ENCODE measurements around the gene TNNT1. TPM values are rescaled to one million over a fixed set of nuclear protein-coding genes. Genes with fewer than 3 reads are reported as not detected.
A peak's percentile ranks its signal among the peaks of the same experiment; 100 is the strongest.

TNNT1 gene
- total RNA-seq, 4 donors from 2014 or later = 2.5 to 9.3 TPM; not detected in 2

- no peak overlapping the region for H3K27ac ChIP-seq
- no peak for TF ChIP-seq POLR2A (IDR thresholded peaks at IDR 0.05)
- TF ChIP-seq CTCF (IDR thresholded peaks at IDR 0.05) = no peak
- H3K4me3 ChIP-seq = no peak overlapping the region
- no peaks in the 10 kb centered on the region for H3K4me1 ChIP-seq
- no peaks in the 10 kb centered on the region for H3K27me3 ChIP-seq
- DNase-seq = no peak
- intact Hi-C loops (cut with DNase I; ENCODE audit: low total_unique reads) = no loop called here
- no peaks in the 10 kb centered on the region for H3K9me3 ChIP-seq
- no peaks in the 10 kb centered on the region for H3K36me3 ChIP-seq
Observed at GRCh38 chr19:55131421-55131820, 17.6 kb downstream of the TNNT1 start.

- intact Hi-C loops (cut with DNase I; ENCODE audit: low total_unique reads) = loop anchor here (10.0 kb wide), 1 partner anchor 526 kb away; the partner anchor contains the start of genes CCDC106, ZNF580 and ZNF581
- Histone ChIP-seq H3K4me3 (no peak overlapping the region), H3K4me1 (peaks cover 10 to 17% of the 10 kb centered on the region in 2 donors), H3K27ac (no peak overlapping the region), H3K27me3 (no peaks in the 10 kb centered on the region), H3K36me3 (no peaks in the 10 kb centered on the region), H3K9me3 (no peaks in the 10 kb centered on the region)
- no peak for DNase-seq
- TF ChIP-seq POLR2A (IDR thresholded peaks at IDR 0.05) = no peak
- no peak for TF ChIP-seq CTCF (IDR thresholded peaks at IDR 0.05)
Observed at GRCh38 chr19:55119053-55119452, 30.0 kb downstream of the TNNT1 start.

- peak in 1 of 2 donors; percentile 46 for DNase-seq
- Histone ChIP-seq H3K9me3 (no peaks in the 10 kb centered on the region), H3K27ac (peak overlapping the region; percentile 78 to 100), H3K36me3 (no peaks in the 10 kb centered on the region), H3K4me3 (peak overlapping the region; percentile 48 to 75), H3K4me1 (peaks cover 13 to 20% of the 10 kb centered on the region in 2 donors), H3K27me3 (no peaks in the 10 kb centered on the region)
- intact Hi-C loops (cut with DNase I; ENCODE audit: low total_unique reads) = loop anchor here (10.0 kb wide), 1 partner anchor 526 kb away; the partner anchor contains the start of genes CCDC106, ZNF580 and ZNF581
- TF ChIP-seq POLR2A (IDR thresholded peaks at IDR 0.05) (no peak), CTCF (IDR thresholded peaks at IDR 0.05) (no peak)
Observed at GRCh38 chr19:55118401-55118991, 30.5 kb downstream of the TNNT1 start.

- Histone ChIP-seq H3K27me3 (no peaks in the 10 kb centered on the region), H3K36me3 (no peaks in the 10 kb centered on the region), H3K4me3 (peak overlapping the region; percentile 48 to 75), H3K27ac (peak overlapping the region; percentile 78 to 100), H3K4me1 (peaks cover 13 to 26% of the 10 kb centered on the region in 2 donors), H3K9me3 (no peaks in the 10 kb centered on the region)
- TF ChIP-seq CTCF (IDR thresholded peaks at IDR 0.05) = peak in 2 of 4 experiments; percentile 22 to 39
- TF ChIP-seq POLR2A (IDR thresholded peaks at IDR 0.05) = peak in 1 of 2 donors; percentile 33
- peak; percentile 98 to 99 for DNase-seq
- intact Hi-C loops (cut with DNase I; ENCODE audit: low total_unique reads) = loop anchor here (10.0 kb wide), 1 partner anchor 527 kb away; the partner anchor contains the start of genes CCDC106, ZNF580 and ZNF581
Observed at GRCh38 chr19:55117663-55118391, 31.2 kb downstream of the TNNT1 start.
